ENCODE measurements around the gene DNAJA4.

The DNAJA4 gene

GRCh38 chr15:78301828-78302227 is 37.5 kb downstream of the DNAJA4 start:
- in situ Hi-C loops (cut with HindIII; ENCODE audit: low sequenced_read_pairs): no loop called here
- DNase-seq (ENCODE audit: low read depth): no peak
- no peak for TF ChIP-seq CTCF (IDR thresholded peaks at IDR 0.05; ENCODE audit: low read depth, low read length, missing control alignments)
- H3K4me3 ChIP-seq (ENCODE audit: low read depth, low read length): no peak overlapping the region

GRCh38 chr15:78302579-78303312 is 38.4 kb downstream of the DNAJA4 start:
- H3K4me3 ChIP-seq (ENCODE audit: low read depth, low read length): no peak overlapping the region
- in situ Hi-C loops (cut with HindIII; ENCODE audit: low sequenced_read_pairs): no loop called here
- DNase-seq (ENCODE audit: low read depth): peak; percentile 81
- TF ChIP-seq CTCF (IDR thresholded peaks at IDR 0.05; ENCODE audit: low read depth, low read length, missing control alignments): no peak

DNA sequence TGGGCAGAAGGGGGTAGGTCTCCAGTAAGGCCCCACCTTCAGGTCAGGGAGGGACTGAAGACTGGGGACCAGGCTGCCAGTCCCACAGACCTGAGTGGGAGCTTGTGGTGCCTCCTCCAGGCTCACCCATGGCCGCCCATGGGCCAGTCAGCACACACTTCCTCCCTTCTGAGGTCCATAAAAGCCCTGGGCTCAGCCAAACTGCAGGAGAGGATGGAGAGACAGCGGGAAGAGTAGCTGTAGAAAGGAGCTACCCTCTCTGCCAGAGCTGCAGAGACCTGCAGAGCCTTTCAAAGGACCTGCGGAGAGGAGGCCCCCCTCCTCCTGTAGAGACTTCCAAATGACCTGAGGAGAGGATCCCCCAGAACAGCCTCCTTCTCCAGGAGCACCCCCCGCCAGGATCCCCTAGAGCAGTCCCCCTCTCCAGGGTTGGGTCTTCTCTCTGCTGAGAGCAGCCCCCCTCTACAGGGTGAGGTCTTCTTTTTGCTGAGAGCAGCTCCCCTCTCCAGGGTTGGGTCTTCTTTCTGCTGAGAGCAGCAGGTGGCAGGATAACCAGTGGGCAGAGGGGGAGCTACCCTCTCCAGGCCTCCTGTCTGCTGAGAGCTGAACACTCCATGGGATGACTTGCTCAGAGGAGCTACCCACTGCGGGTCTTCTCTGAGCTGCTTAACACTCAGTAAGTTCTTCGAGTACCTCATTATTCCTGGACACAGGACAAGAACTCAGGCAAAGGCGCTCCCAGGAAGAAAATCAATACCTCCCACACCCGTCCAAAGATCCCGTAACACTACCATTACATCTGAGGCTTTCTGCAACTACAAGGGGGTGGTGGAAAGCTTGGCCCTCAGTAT is 40.1 kb downstream of the DNAJA4 start:
- in situ Hi-C loops (cut with HindIII; ENCODE audit: low sequenced_read_pairs): no loop called here
- no peak for TF ChIP-seq CTCF (IDR thresholded peaks at IDR 0.05; ENCODE audit: low read depth, low read length, missing control alignments)
- no peak overlapping the region for H3K4me3 ChIP-seq (ENCODE audit: low read depth, low read length)
- no peak for DNase-seq (ENCODE audit: low read depth)

DNA sequence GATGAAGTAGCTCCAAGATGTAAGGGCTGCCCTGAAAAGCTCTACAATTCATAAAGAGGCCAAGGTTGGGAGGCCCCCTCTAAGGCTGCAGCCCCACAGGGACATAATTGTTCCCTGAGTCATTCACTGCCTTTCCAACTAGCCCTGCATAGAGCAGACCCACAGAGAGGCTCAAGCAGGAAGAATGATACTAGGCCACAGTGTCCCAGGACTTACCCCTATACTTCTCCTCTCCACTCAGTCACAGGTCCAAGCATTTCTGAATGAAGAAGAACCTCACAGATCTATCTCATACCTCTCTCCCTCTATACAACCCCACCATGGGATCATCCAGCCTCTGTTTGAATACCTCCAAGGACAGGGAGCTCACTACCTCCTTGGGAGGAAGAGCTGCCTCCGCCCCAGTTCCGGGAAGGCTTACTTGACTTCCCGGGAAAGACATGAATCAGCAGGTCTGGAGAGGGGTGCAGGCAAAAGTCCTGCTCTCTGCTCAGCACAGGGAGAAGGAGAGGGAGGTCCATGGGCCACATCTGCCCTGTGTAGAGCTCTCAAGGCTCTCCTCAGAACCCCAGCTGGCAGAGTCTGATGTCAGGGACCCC is 41.9 kb downstream of the DNAJA4 start:
- in situ Hi-C loops (cut with HindIII; ENCODE audit: low sequenced_read_pairs): no loop called here

DNA sequence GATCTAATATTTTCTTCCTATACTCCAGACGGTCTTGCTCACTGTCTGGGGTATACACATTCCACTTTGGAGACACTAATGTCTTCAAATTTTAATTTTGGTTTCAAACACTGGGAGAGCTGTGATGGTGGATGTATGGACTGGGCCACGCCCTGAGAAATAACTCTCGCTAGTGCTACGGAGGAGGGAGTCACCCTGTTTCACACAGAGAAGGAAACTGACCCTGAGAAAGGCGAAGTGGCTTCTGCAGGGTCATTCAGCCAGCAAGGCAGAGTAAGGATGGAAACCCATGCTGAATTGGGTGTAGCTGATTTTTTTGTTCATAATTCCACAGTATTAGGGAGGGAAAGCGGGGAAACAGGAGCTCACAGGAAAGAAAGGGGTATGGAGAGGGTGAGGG is 43.6 kb downstream of the DNAJA4 start:
- H3K4me3 ChIP-seq (ENCODE audit: low read depth, low read length): no peak overlapping the region
- TF ChIP-seq CTCF (IDR thresholded peaks at IDR 0.05; ENCODE audit: low read depth, low read length, missing control alignments): no peak
- in situ Hi-C loops (cut with HindIII; ENCODE audit: low sequenced_read_pairs): no loop called here
- DNase-seq (ENCODE audit: low read depth): no peak

More for the DNA sequence above, 41.9 kb downstream of the DNAJA4 start:
- no peak overlapping the region for H3K4me3 ChIP-seq (ENCODE audit: low read depth, low read length)
- peak; percentile 83 for DNase-seq (ENCODE audit: low read depth)
- no peak for TF ChIP-seq CTCF (IDR thresholded peaks at IDR 0.05; ENCODE audit: low read depth, low read length, missing control alignments)

DNA sequence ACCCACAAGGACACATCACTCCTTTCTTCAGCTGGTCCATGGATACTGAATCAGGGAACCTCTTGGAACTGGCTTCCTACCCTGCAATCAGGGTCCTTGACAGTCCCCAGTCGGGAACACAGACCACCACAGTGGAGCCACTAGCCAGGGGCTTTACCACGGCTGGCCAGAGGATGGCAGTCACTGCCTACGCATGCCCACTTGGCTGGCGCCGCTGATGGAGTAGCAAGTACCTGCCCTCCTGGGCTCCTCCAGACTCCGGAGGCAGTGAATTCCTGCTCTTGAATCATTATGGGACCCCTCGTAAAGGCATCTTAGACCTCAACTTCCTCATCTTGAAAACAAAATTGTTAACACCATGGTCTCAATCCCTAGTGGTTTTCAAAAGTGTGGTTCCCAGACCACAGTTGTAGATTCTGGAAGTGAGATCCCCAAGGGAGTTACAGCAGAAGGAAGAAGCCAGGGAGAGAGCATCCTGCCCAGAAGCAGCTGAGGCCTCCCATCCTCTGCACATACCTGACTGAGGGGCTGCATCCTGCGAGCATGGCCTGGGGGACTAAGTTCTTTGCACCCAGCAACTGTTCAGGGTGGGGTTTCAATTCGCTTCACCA is 44.2 kb downstream of the DNAJA4 start:
- DNase-seq (ENCODE audit: low read depth): peak; percentile 50
- H3K4me3 ChIP-seq (ENCODE audit: low read depth, low read length): no peak overlapping the region
- peak; percentile 98 for TF ChIP-seq CTCF (IDR thresholded peaks at IDR 0.05; ENCODE audit: low read depth, low read length, missing control alignments)
- in situ Hi-C loops (cut with HindIII; ENCODE audit: low sequenced_read_pairs): no loop called here

All from astrocyte of the cerebellum (primary cell).